HG02885 (cell line): Measurements from ENCODE around the gene DNAJA4.
A peak's percentile ranks its signal among the peaks of the same experiment; 100 is the strongest.

Experiments used
- ATAC-seq: cut with Tn5 transposase; IDR thresholded peaks from one replicate; pipeline ENCODE4 v1.9.1; 2021; ENCODE audit warnings: mild to moderate bottlenecking; ENCODE audit not compliant: unreplicated experiment, poor library complexity

The DNAJA4 gene

GRCh38 chr15:78264304-78265136 is at the start of gene DNAJA4:
DNAJA4 (plus strand) TSS chr15:78264562; CDS start chr15:78264764, 202 bp downstream.
- no peak for ATAC-seq

GRCh38 chr15:78216276-78217104 is 47.9 kb upstream of the DNAJA4 start:
- ATAC-seq: no peak

GRCh38 chr15:78220713-78221112 is 43.6 kb upstream of the DNAJA4 start:
- ATAC-seq: no peak

- ATAC-seq: no peak
Observed at GRCh38 chr15:78222745-78223395, 41.5 kb upstream of the DNAJA4 start.

- ATAC-seq: no peak
Observed at GRCh38 chr15:78223396-78224022, 40.9 kb upstream of the DNAJA4 start.

DNA sequence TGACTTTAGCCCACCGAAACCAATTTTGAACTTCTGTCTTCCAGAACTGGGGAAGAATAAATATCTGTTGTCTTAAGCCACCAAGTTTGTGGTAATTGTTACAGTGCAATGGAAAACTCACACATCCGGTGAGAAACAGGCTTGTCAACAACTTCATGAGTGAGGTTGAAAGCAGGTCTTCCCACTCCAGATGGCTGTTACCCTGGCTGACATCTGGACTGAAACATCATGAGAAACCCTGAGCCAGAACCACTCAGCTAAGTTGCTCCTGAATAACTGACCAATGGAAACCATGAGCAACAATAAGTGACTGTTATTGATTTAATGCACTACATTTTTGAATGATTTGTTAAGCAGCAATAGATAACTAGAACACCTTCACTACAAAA is 40.3 kb upstream of the DNAJA4 start:
- ATAC-seq: no peak

- no peak for ATAC-seq
Observed at GRCh38 chr15:78225783-78226541, 38.4 kb upstream of the DNAJA4 start.

DNA sequence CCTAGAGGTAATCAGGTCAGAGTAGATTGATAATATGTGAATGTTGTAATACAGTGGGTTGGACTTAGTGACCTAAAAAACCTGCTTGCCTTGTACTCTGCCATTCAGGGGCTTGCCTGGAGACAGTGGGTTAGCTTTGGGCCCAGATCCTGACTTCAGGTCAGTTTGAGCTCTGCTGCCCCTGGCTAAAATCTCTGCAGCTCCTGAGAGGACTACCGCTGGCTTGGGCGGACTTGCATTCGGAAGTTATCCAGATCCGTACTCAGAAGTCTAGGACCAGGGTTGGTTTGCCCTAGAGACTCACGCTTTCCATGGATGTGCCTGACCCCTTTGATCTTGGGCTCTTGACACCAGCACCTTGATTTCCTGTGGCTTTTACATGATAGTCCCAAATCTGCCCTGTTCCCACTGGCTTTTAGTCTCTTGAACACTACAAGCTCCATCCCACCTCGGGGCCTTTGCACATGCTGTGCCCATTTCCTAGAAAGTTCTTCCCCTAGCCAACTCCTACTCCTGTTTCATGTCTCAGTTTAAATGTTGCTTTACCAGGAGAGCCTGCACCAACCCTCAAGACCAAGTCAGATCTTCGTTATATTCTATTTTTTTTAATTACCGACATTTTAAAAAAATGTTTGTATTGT is 35.9 kb upstream of the DNAJA4 start:
- no peak for ATAC-seq

GRCh38 chr15:78229431-78230406 is 34.6 kb upstream of the DNAJA4 start:
- no peak for ATAC-seq

- no peak for ATAC-seq
Observed at GRCh38 chr15:78232951-78233350, 31.4 kb upstream of the DNAJA4 start.

- no peak for ATAC-seq
Observed at GRCh38 chr15:78233496-78233895, 30.9 kb upstream of the DNAJA4 start.

DNA sequence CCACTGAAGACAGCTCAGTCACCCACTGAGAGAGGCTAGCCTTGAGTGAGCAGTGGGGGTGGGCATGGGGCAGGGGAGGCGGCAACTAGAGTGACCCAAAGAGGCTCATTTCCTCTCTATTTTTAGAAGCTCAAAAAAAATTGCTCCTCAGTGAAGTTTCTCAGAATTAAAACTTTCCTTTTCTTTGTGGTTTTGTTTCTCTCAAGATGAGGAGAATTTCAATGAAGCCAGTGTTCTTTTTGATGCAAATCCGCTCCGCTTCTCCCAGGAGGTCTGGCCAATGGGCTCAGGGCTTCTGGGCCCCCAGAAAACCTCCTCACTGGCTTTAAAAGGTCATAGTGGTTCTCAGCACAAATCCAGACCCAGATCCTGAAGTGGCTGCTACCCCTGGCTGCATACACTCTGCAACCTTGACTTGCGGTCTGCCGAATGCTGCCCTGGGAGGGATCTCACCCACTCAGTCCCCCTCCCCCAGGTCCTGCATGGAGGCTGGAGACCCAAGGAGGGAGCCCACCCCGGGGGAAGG is 29.8 kb upstream of the DNAJA4 start, which contains the start of gene ACSBG1:
Gene ACSBG1, minus strand, starts transcription at position 51 of the 526 bp plus-strand sequence. CDS start 64 bp downstream, outside the sequence.
- no peak for ATAC-seq

DNA sequence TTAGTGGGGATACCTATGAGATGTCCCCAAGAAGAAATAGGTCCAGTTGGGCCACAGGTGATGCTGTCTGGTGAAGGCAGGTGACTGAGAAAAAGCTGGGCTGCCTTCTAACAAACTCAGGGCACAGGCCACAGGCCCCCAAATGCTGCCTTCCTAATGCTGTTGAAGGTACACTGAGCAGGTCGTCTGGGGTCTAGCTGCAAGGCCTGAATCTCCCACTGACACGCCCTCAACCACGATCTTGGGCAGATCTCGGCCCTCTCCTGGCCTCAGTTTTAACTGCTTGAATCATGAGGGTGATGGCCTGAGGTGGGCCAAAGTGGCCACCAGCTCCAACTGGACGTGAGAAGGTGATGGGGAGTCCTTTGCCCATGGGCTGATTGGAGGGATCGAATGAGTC is 27.9 kb upstream of the DNAJA4 start:
- no peak for ATAC-seq

DNA sequence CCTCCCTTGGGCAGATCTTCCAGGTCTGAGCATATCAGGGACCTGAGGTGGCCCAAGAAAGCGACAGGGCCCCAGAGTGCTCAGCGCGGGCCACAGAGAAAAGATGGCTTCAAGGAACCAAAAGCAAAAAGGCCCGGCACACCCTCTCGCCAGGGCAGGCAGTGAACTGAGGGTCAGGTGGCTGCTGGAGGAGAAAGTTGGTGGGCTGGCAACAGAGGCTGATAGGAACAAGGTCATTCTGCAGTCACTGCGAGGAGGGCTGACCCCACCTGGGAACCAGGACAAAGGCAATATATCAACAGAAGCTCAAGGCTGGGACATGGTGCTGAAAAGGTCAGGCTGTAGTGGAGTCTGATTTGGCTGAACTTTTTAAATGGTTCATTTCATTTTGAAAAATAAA is 27.2 kb upstream of the DNAJA4 start:
- no peak for ATAC-seq

DNA sequence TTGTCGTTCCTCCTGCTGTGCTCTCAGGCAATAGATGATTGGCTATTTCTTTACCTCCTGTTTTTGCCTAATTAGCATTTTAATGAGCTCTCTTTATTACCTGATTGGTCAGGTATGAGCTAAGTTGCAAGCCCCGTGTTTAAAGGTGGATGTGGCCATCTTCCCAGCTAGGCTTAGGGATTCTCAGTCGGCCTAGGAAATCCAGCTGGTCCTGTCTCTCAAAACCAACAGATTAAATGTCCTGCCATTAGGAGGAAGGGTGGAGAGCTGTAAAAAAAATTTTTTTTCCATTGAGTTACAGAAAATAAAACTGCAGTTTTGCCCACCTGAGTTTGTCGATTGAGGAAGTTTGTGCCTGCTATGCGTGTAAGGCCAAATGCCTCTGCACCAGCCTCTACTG is 24.6 kb upstream of the DNAJA4 start:
- ATAC-seq: no peak

- ATAC-seq: peak; percentile 51
Observed at GRCh38 chr15:78241017-78241416, 23.3 kb upstream of the DNAJA4 start.

- ATAC-seq: no peak
Observed at GRCh38 chr15:78242128-78242527, 22.2 kb upstream of the DNAJA4 start.

GRCh38 chr15:78243058-78243457 is 21.3 kb upstream of the DNAJA4 start:
- ATAC-seq: no peak
